ENCODE data around the gene APOA4.

The APOA4 gene

GRCh38 chr11:116842909-116843308 lies 19.8 kb upstream of the APOA4 start:
- TF ChIP-seq CTCF (IDR thresholded peaks at IDR 0.05; ENCODE audit: insufficient read depth, low read depth, low read length, missing control alignments): no peak
- DNase-seq (ENCODE audit: low read depth): no peak

GRCh38 chr11:116842117-116842516 lies 19.0 kb upstream of the APOA4 start:
- DNase-seq (ENCODE audit: low read depth): no peak
- TF ChIP-seq CTCF (IDR thresholded peaks at IDR 0.05; ENCODE audit: insufficient read depth, low read depth, low read length, missing control alignments): no peak
- no peak overlapping the region for H3K4me3 ChIP-seq (ENCODE audit: low read depth, low read length)

More at GRCh38 chr11:116842909-116843308, 19.8 kb upstream of the APOA4 start:
- no peak overlapping the region for H3K4me3 ChIP-seq (ENCODE audit: low read depth, low read length)

- no peak for TF ChIP-seq CTCF (IDR thresholded peaks at IDR 0.05; ENCODE audit: insufficient read depth, low read depth, low read length, missing control alignments)
- no peak overlapping the region for H3K4me3 ChIP-seq (ENCODE audit: low read depth, low read length)
- no peak for DNase-seq (ENCODE audit: low read depth)
These were observed 17.7 kb upstream of the APOA4 start for GRCh38 chr11:116840746-116841296.

- no peak overlapping the region for H3K4me3 ChIP-seq (ENCODE audit: low read depth, low read length)
- TF ChIP-seq CTCF (IDR thresholded peaks at IDR 0.05; ENCODE audit: insufficient read depth, low read depth, low read length, missing control alignments): peak; percentile 13
- DNase-seq (ENCODE audit: low read depth): peak; percentile 35
These were observed 17.2 kb upstream of the APOA4 start for GRCh38 chr11:116840224-116840745.

GRCh38 chr11:116838321-116839084 lies 15.4 kb upstream of the APOA4 start:
- TF ChIP-seq CTCF (IDR thresholded peaks at IDR 0.05; ENCODE audit: insufficient read depth, low read depth, low read length, missing control alignments): no peak
- no peak overlapping the region for H3K4me3 ChIP-seq (ENCODE audit: low read depth, low read length)
- no peak for DNase-seq (ENCODE audit: low read depth)

GRCh38 chr11:116837231-116838091 lies 14.4 kb upstream of the APOA4 start, which contains the start of gene APOA1:
TSS of gene APOA1 (minus strand) at chr11:116837622. CDS start at chr11:116837387, 235 bp downstream.
- DNase-seq (ENCODE audit: low read depth): no peak
- TF ChIP-seq CTCF (IDR thresholded peaks at IDR 0.05; ENCODE audit: insufficient read depth, low read depth, low read length, missing control alignments): no peak
- H3K4me3 ChIP-seq (ENCODE audit: low read depth, low read length): no peak within 1 kb of the TSS

Measured in GM12865 (cell line).